T-helper 17 cell (primary cell): ENCODE results near the gene RFX2. TPM values are rescaled to one million over a fixed set of nuclear protein-coding genes. Genes with fewer than 3 reads are reported as not detected.
A peak's percentile ranks its signal among the peaks of the same experiment; 100 is the strongest.

Experiments
- ATAC-seq: fragments of 150-1000 bp; cut with Tn5 transposase; 2 replicates; pipeline ENCODE4 v1.10.0; 2021; ENCODE audit warnings: mild to moderate bottlenecking, moderate library complexity
- DNase-seq, 3 donors: peaks; one replicate each; pipeline versions ENCODE4 v3.0.0 to v3.0.0-alpha.2; 2020 to 2021
- H3K9me3 ChIP-seq: one replicate; pipeline ENCODE4 v1.7.0; 2013; ENCODE audit warnings: low read length, mild to moderate bottlenecking; ENCODE audit not compliant: control insufficient read depth, poor library complexity, severe bottlenecking
- H3K27ac Mint-ChIP-seq: one replicate; pipeline ENCODE4 v1.8.0; 2022; ENCODE audit warnings: mild to moderate bottlenecking, moderate library complexity, mixed read lengths
- H3K27me3 Mint-ChIP-seq: one replicate; pipeline ENCODE4 v1.8.0; 2022; ENCODE audit warnings: mixed read lengths
- H3K36me3 Mint-ChIP-seq: one replicate; pipeline ENCODE4 v1.8.0; 2022; ENCODE audit warnings: low read depth, mixed read lengths
- H3K4me1 Mint-ChIP-seq: one replicate; pipeline ENCODE4 v1.8.0; 2022; ENCODE audit warnings: mild to moderate bottlenecking, mixed read lengths
- H3K4me3 Mint-ChIP-seq: one replicate; pipeline ENCODE4 v1.8.0; 2022; ENCODE audit warnings: mild to moderate bottlenecking, moderate library complexity, mixed read lengths
- total RNA-seq, 4 donors: library from RNA in 2 of 4; stranded (reverse) in 2 of 4; gene quantifications; one replicate each; pipeline ENCODE4 v1.2.3 and lab custom pipeline; 2022 to 2026

The RFX2 gene
- total RNA-seq, 2 donors from 2014 or later, result 9.0 to 23.3 TPM

DNA sequence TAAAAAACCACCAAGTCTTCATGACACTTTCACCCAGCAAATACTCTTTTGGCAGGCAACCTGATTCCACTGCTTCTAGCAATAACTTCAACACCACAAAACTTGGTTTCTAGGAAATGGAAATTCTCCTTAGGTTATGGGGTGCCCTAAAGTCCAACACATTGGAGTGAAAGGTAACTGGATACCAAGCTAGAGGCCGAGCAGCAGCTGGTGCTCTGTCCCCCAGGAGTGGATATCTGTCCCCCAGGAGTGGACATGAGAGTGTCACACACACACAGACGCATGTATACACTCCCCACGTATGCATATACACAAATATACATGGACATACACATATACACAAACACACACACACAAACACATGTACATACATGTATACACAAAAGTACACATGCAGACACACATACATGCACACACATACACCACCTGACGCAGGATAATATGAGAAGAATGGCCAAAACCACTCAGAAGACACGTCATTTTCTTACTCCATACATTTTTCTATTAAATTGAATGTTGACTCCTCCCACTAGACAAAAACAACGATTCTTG is 50.8 kb downstream of the RFX2 start:
- peak overlapping the region; percentile 90 for H3K27ac Mint-ChIP-seq

DNA sequence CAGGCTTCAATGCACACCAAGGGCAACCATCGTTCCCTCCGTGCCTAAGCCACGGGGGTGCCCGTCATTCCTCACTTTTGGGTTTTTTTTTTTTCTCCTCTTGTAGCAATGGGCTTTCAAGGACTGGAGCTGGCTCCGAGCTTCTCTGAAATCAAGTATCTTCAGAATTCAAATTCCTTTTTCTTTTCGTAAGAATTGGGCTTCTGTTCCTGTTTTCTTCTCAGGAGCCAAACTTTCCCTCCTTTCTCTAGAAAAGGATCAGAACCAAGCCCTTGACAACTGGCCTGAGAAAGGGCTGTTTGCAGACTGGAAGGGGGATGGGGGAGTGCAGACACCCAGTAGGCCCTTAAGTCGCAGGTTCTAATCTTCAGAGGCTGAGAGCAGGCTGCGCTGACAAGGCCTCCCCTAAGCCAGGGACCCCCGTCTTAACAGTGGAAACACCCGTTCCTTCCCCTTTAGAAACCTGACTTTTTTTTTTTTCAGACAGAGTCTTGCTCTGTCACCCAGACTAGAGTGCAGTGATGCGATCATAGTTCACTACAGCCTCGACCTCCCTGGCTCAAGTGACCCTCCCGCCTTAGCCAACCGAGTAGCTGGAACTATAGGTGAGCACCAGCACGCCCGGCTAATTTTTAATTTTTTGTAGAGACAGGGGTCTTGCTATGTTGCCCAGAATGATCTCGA is 51.6 kb downstream of the RFX2 start:
- no peak for DNase-seq
- no peak for ATAC-seq
- Mint-ChIP-seq H3K27me3 (peaks cover 6% of the 10 kb centered on the region), H3K4me1 (peaks cover 47% of the 10 kb centered on the region), H3K4me3 (peak overlapping the region; percentile 7), H3K36me3 (no peaks in the 10 kb centered on the region), H3K27ac (peak overlapping the region; percentile 90)
- H3K9me3 ChIP-seq, result no peaks in the 10 kb centered on the region

More for the DNA sequence above, 50.8 kb downstream of the RFX2 start:
- peak overlapping the region; percentile 91 for H3K4me3 Mint-ChIP-seq
- ATAC-seq, result no peak
- no peaks in the 10 kb centered on the region for H3K36me3 Mint-ChIP-seq
- no peaks in the 10 kb centered on the region for H3K9me3 ChIP-seq
- peaks cover 14% of the 10 kb centered on the region for H3K27me3 Mint-ChIP-seq
- DNase-seq, result no peak
- H3K4me1 Mint-ChIP-seq, result peaks cover 53% of the 10 kb centered on the region

DNA sequence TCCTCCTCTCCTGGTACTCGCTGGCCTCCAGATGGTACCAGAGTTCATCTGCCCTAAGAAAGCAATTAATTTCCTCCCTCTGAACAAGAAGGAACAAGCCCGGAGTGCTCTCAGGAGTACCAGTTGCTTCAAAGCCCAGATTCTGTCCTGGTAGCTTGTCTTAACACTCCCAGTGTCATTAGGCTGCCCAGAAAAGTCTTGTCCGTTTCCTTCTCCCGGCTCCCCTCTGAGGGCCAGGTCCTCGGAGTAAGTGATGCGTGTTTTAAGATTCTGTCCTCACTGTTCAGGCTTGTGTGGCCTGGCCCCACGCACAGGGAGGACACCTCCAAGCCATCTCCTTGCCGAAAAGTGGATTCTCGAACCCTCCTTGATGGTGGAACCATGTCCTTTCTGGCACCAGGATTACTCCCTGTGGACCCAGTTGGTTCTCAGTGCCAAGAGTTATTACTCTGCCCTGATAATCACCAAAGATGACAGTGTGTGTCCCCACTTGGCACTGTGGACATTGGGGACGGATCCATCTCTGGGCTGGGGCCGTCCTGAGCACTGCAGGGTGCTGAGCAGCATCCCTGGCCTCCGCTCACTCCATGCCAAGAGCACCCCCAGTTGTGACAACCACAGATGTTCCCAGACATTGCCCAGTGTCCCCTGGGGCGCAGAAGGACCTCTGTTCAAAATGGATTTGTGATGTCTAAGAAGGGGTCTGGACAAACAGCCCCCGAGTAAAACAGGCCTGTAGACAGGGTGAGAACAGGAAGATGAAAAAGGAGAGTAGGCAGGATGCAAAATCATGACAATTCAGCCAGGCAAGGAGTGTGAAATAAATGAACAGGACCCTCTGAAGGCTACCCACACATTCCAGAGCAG is 52.4 kb downstream of the RFX2 start:
- DNase-seq, result no peak
- peaks cover 47% of the 10 kb centered on the region for H3K4me1 Mint-ChIP-seq

DNA sequence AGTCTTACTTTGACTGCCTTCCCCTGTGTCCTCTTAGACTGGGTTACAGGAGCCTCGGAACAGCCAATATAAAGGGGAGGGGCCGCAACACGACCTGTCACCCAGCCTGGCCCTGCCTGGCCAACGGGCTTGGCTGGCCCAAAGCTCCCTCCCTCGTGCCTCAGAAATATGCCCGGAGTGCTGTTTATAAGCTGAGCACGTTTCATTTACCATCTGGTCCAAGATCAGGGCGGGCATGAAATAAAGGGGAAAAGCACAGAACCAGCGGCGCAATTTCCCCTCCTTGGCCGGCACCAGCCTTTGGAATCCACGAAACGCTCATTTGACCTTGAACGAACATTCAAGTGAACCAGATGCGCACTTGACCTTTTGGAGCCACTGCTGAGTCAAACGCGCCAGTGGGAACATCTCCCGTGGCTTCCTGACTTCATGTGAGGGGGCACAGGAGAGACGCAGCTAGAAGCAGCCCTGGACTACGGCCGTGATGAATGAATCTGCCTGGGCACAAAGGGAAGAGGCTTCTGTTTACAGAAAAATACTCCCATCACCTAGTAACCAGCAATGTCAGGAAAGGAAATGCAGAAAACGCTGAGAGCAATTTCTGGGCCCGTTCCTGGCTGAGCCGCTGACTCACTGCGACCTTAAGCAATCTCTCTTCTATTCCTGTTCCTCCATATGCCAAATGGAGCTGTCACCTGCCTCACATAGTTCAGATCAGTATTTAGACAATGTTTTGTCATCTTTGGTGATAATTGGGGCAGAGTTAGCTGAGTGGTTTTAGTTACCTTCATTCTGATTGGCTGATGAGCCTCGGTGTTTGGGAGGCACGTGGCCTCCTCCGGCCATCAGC is 53.3 kb downstream of the RFX2 start:
- H3K27me3 Mint-ChIP-seq, result peaks cover 5% of the 10 kb centered on the region
- H3K27ac Mint-ChIP-seq, result peak overlapping the region; percentile 90
- DNase-seq, result no peak

More for the DNA sequence above, 52.4 kb downstream of the RFX2 start:
- Mint-ChIP-seq H3K27me3 (peaks cover 5% of the 10 kb centered on the region), H3K27ac (peak overlapping the region; percentile 90), H3K4me3 (peak overlapping the region; percentile 28), H3K36me3 (no peaks in the 10 kb centered on the region)
- no peak for ATAC-seq
- no peaks in the 10 kb centered on the region for H3K9me3 ChIP-seq

DNA sequence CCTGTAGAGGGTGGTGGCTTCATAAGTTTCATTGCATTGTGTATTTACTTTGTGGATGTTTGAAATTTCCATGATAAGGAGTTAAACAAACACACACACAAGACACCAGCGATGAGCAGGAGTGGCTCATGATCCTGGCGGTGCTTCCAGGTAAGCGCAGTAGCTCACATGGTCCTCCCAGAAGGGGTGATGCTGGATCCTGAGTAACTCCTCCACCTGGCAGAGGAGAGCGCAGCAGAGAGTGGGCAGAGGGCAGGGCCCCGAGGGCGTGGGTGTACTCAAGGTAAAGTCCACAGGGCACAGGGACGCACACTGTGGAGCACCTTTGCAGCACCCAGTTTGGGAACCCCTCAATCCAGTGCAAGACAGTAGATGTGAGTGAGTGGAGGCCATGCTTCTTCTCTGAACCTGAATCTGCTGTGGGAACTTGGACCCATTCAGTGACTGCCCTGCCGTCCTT is 54.0 kb downstream of the RFX2 start:
- Mint-ChIP-seq H3K27me3 (peaks cover 3% of the 10 kb centered on the region), H3K4me1 (peaks cover 35% of the 10 kb centered on the region), H3K36me3 (no peaks in the 10 kb centered on the region), H3K27ac (peak overlapping the region; percentile 90), H3K4me3 (no peak overlapping the region)
- no peaks in the 10 kb centered on the region for H3K9me3 ChIP-seq
- ATAC-seq (no peak), DNase-seq (no peak)

More for the DNA sequence above, 53.3 kb downstream of the RFX2 start:
- Mint-ChIP-seq H3K36me3 (no peaks in the 10 kb centered on the region), H3K4me1 (peaks cover 40% of the 10 kb centered on the region), H3K4me3 (peak overlapping the region; percentile 28)
- ATAC-seq, result peak; percentile 41
- no peaks in the 10 kb centered on the region for H3K9me3 ChIP-seq

DNA sequence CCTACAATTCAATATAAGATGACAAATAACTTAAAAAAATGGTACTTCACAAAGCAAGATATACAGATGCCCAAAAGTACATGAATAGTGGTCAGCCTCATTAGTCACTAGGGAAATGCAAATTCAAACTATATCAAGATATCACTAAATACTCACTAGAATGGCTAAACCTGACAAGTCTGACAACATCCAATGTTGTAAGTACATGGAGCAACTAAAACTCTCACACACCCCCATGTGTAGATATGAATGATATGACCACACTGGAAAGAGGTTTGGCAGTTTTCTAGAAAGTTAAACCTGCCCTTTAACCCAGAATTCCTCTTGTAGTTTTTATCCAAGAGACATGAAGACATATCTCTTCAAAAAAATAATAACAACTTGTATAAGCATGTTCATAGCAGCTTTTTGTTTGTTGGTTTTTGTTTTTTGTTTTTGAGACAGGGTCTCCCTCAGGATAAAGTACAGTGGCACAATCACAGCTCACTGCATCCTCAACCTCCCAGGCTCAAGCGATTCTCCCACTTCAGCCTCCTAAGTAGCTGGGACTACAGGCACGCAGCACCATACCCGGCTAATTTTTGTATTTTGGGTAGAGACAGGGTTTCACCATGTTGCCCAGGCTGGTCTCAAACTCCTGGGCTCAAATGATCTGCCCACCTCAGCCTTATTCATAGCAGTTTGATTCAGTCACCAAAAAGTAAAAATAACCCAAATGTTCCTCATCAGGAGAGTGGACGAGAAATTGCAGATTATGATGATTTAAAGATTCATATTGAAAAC is 55.1 kb downstream of the RFX2 start:
- Mint-ChIP-seq H3K27me3 (no peaks in the 10 kb centered on the region), H3K36me3 (no peaks in the 10 kb centered on the region), H3K4me1 (peaks cover 26% of the 10 kb centered on the region), H3K4me3 (no peak overlapping the region), H3K27ac (no peak overlapping the region)
- ATAC-seq (no peak), DNase-seq (no peak)
- no peaks in the 10 kb centered on the region for H3K9me3 ChIP-seq

DNA sequence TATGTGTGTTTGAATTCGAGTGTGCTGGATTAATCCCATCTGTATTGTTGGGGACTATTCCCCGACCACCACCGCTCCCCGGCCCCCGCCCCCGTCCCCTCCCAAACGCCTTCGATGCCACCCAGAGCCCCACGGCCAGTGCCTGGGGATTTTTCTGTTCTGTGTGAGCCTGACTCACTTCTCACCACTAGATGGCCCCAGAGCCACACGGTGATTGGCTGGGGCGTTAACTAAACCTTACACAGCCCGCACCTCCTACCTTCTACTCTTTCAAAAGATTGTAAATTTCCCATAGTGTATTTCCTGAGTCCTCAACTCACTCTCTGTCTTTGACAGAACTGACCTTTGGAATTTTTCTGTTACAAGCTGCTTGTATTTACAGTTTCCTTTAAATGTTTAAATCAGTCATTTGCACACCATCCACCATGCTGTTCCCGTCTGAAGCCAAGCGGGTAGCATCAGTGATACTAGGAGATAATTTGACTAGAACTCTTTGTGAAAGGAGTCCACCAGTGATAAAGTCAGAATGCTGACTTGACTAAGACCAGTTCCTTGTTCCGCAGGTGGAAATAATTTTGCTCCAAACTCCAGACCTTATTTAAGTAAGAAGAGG is 61.4 kb downstream of the RFX2 start:
- peak; percentile 55 to 73 (median 64) for DNase-seq
- ATAC-seq, result peak; percentile 99
- H3K4me3 Mint-ChIP-seq, result no peak overlapping the region
- H3K9me3 ChIP-seq, result no peaks in the 10 kb centered on the region
- H3K27me3 Mint-ChIP-seq, result no peaks in the 10 kb centered on the region
- no peak overlapping the region for H3K27ac Mint-ChIP-seq
- H3K36me3 Mint-ChIP-seq, result no peaks in the 10 kb centered on the region
- peaks cover 9% of the 10 kb centered on the region for H3K4me1 Mint-ChIP-seq

DNA sequence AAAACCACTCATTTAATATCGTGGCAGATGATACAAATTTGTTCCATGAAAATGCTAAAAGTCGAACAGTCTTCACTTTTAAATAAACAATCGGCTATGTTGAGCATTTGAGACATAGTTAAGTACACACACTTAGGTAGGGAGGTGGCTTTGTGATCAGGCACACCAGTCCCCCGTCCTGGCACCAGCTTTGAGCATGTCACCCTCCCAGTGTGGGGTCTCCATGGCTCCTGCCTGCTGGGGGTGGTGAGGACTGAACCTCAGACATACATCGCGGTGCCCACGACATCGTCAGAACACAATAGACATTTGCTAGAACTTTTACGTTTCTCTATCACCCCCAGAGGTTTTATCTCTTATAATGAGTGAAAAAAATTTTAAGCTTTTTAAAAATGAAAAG is 62.0 kb downstream of the RFX2 start:
- DNase-seq (no peak), ATAC-seq (no peak)
- no peaks in the 10 kb centered on the region for H3K36me3 Mint-ChIP-seq
- H3K4me3 Mint-ChIP-seq, result no peak overlapping the region
- no peaks in the 10 kb centered on the region for H3K27me3 Mint-ChIP-seq
- H3K9me3 ChIP-seq, result no peaks in the 10 kb centered on the region
- H3K4me1 Mint-ChIP-seq, result peaks cover 8% of the 10 kb centered on the region
- no peak overlapping the region for H3K27ac Mint-ChIP-seq

DNA sequence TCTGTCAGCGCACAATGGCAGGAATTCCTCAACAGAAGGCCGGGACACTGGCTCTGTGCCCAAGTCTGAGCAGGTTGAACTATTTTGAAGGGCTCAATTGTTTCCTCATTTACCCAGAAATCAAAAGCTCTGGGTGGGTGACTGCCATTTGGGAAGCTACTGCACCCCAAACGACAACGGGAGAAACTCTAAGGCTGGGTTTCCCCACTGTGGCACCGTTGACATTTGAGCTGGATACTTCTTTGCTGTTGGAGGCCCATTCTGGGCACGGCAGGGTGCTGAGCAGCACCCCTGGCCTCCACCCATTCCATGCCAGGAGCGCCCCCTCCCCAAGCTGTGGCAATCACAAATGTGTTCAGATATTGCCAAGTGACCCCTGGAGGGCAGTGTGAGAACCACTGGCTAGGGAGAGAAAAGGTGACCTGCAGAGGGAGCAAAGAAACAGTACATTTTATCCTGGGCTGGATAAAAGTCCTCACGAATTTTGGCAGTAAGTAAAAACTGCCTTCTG is 62.5 kb downstream of the RFX2 start:
- Mint-ChIP-seq H3K4me1 (peaks cover 6% of the 10 kb centered on the region), H3K27ac (no peak overlapping the region), H3K4me3 (no peak overlapping the region), H3K27me3 (no peaks in the 10 kb centered on the region), H3K36me3 (no peaks in the 10 kb centered on the region)
- DNase-seq, result no peak
- no peaks in the 10 kb centered on the region for H3K9me3 ChIP-seq
- no peak for ATAC-seq

DNA sequence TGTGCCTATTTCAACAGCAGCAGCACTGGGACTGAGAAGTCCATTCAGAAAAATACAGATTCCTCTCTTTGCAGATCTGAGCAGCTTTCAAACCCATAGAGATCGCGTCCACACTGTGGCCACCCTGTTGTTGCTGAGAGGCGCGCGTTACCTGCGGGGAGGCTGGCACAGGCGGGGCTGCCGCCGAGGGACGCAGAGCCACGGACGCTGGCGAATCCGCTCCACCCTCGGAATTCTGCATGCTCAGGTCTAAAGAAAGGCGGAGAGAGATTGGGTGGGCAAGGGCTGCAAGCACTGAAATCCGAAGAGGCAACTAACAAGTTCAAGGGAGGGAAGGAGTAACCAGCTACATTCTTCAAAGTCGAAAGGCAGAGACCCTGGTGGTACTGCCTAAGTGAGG is 63.0 kb downstream of the RFX2 start:
- Mint-ChIP-seq H3K27ac (no peak overlapping the region), H3K27me3 (no peaks in the 10 kb centered on the region), H3K36me3 (no peaks in the 10 kb centered on the region), H3K4me3 (no peak overlapping the region), H3K4me1 (peaks cover 6% of the 10 kb centered on the region)
- H3K9me3 ChIP-seq, result no peaks in the 10 kb centered on the region
- no peak for ATAC-seq
- DNase-seq, result no peak

DNA sequence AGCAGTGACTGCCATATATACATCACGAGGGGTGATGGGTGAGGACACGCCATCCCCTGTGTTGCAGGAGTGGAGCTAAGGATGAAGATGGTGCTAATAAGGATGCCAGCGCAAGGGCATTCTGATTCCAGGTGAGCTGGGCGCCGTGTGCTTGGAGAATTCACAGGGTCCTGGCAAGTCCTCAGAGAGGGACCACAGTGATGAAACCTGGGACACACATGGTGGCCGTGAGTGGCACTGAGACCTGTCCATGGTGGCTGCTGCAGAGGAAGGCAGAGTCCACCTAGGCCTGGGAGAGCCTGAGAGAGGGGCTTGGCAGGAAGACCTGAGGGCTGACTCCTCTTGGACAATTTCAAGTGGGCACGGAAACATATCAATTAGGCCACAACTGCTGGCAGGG is 65.2 kb downstream of the RFX2 start:
- H3K4me3 Mint-ChIP-seq, result no peak overlapping the region
- H3K4me1 Mint-ChIP-seq, result peaks cover 4% of the 10 kb centered on the region
- H3K9me3 ChIP-seq, result no peaks in the 10 kb centered on the region
- DNase-seq, result no peak
- no peaks in the 10 kb centered on the region for H3K36me3 Mint-ChIP-seq
- H3K27ac Mint-ChIP-seq, result no peak overlapping the region
- no peaks in the 10 kb centered on the region for H3K27me3 Mint-ChIP-seq
- ATAC-seq, result no peak
